8988T (cell line): ENCODE measurements around the gene MIER3.

Source experiments
- DNase-seq: peaks from one replicate; pipeline ENCODE4 v3.0.0; 2011

MIER3 gene

DNA sequence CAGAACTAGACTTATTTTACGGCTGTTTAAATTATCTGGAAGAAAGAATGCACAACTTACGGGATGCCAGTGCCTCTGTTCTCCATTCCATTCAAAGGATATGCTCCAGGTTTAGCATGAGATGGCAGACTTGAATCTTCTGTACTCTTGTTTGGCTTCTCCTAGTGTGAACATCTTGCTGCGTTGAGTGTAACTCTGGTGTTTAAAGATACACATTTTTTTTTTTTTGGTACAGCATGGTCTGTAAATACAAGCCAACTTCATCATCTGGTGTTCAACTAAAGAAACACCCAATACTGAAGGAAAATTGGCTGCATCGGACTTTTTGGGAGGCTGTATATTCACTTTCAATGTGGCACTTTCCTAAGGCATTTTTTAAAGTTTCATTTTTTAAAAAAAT is 7.4 kb upstream of the MIER3 start:
- no peak for DNase-seq

DNA sequence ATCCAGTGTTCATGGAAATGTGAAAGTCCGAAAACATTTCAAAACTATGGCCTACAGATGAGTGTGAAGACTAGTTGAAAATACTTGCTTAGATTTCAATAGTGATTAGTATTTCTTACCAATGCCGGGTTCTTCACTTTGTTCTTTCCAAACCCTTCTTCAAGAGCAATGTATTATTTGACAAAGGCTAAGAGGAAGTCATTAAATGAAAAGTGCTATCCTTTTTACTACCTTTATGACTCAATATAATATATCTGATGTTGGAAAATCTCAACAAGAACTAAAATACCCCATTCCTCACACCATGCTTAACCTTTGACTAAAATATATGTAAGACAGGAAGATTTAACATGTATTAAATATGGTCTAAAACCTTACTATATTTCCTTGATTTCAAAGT is 6.7 kb upstream of the MIER3 start:
- no peak for DNase-seq

GRCh38 chr5:56954262-56954661 is 2.3 kb upstream of the MIER3 start:
- DNase-seq, result no peak

DNA sequence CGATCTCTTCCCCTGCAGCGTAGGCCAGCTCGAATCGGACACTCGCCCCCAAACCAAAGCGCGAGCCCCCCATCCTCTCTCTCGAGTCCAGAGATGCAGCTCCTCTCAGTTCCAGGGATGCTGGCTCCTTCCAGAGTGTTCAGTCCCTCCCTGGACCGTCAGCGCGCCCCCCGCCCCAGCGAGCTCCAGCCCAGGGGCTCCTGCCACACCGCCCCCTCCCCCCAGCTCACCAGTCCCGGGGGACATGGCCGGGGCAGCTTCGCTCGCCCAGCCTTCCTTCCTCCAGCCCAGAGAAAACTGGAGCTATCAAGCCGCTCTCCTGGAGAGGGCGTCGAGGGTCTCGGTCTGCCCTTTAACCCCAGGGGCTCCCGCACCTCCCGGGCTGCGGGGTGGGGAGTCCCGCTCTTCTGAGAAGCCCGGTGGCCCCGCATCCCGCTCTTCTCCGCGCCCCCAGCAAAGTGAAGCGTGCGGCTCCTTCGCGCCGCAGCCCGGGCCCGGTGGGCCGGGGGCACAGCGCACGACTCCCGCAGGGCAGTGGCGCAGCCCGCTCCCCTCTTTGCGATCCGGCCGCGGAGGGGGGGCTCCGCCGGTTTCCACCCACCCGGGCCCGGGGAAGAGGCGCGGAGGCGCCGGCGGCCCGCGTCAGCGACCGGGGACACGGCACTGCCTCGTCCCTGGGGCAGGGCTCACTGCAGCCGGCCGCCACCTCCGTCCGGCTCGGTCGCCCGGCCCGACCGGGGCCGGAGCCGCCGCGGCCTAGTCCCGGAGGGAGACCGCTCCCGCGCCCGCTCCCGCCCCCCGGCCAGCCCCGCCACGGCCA is 587 bp downstream of the MIER3 start:
- DNase-seq, result peak; percentile 39

DNA sequence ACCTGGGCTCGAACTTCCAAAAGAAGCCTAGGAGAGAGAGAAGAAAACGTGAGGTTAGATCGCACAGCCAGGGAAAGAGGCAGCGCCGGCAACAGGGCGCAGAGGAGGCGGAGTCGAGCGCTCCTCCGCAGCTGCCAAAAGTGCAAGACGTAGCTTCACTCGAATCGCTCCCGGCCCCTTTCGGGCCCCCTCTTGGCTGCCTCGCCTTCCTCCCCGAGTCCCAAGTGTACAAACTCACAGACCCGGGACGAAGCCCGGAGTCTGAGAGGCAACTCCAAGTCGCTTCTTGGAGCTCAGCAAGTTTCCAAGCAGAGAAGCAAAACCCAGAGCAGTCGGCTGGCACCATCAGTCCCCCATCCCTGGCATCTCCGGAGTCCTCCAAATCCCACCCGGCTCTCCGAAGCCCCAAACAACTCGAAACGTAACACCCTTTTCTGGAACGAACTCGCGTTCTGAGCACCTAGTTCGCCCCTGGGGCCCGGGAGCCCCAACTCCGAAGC is 1.2 kb downstream of the MIER3 start:
- peak; percentile 55 for DNase-seq

- no peak for DNase-seq
Measured at GRCh38 chr5:56947052-56947451, 4.9 kb downstream of the MIER3 start.

GRCh38 chr5:56941981-56942380 is 9.9 kb downstream of the MIER3 start:
- DNase-seq, result no peak

GRCh38 chr5:56938858-56939257 is 13.1 kb downstream of the MIER3 start:
- no peak for DNase-seq

DNA sequence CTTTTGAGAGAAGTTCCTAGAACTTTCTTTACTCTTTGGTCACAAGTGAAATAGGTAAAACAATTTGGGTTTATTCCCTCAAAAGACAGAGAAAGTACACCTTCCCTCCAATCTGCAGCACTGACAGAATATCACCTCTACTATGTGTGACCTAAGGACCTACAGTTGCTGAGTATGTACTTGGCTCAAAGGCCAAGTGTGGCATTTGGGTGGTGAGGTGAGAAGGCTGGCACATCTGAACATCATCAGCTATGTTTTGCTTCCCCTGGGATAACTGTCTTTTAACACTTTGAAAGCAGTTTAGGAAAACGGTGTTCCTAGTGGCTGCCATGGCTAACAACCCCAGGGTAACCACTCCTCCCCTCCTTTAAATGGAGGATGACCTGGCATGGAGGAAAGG is 17.6 kb downstream of the MIER3 start:
- DNase-seq, result no peak

GRCh38 chr5:56922922-56923321 is 29.0 kb downstream of the MIER3 start:
- DNase-seq, result no peak

DNA sequence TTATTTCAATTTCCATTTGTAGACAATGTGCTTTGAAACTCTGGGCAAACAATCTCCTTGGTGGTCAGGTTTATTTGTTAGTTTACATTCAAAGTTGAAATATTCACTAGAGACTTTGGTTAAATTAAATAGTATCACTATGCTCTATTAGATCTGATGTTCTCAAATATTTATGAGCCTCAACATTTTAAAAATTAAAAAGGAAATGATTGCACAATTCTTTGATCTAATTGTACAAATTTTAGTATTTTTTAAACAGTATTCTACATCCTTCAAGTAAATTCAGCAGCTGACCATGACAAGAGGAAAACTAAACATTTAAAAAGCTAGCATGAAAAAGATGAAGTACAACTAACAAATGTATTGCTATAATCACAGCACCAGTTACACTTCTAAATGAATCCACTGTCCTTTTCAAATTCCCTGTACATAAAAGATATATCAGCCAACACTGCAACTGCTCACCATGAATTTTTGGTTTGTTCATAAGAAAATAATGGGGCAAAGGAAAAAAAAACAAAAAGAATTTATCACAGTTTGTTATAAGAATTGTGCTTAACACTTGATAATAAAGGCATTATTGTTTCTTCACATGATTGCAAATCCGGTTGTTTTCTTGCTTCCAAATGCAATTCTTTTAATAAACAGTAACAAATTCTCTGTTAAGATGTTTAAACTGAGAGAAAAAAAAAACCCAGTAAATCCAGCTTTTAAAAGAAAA is 31.8 kb downstream of the MIER3 start:
- DNase-seq, result no peak

- DNase-seq, result no peak
Measured at GRCh38 chr5:56918054-56918453, 33.9 kb downstream of the MIER3 start.

DNA sequence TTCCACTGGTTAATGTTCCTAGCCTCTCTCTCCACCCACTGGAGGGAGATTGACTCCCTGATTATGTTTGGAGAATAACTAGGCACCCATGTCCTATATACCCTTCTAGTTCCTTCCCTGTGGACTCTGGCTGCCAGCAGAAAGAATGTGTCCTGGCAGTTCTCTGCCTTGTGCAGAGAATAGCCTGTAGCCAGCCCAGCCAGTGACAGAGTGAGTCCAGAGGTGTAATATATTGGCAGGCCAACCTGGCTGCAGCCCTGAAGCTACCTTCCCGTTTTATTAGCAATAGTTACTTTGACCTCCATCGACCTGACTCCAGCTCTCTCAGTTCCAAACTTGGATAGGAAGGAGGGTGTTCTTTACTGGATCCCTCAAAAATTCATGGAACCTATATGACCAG is 34.4 kb downstream of the MIER3 start:
- no peak for DNase-seq

DNA sequence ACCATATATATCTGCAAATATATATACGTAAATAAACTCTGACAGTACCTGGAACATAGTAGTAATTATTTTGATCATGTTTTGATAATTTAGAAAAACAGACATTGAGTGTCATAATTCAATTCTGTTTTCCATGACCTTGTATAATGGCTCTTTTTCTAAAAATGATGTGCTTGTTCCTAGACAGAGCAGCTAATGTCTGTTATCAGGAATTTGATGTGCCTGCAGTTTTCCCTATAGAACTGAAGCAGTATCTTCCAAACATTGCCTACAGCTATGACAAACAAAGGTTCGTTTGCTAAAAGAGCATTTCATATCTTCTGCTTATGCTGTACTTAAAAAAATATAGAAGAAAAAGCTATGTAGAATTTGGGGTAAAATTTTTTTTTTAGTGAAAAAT is 37.2 kb downstream of the MIER3 start:
- no peak for DNase-seq

DNA sequence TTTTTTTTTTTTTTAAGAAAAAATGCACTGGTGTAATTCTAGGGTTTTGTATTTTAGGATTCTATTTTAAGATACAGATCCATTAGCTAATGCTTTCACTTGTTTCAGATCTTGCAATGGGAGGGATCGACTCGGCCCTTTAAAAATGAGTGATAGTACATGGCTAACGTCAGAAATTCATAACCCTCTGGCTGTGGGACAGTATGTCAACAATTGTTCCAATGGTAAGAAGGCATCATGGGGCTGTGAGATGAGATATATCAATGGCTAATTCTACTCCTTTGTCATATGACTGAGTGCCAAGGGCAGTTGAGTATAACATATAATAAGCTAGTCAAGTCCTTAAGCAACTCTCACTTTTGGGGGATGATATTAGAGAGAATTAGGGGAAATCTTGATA is 38.2 kb downstream of the MIER3 start:
- DNase-seq, result no peak

DNA sequence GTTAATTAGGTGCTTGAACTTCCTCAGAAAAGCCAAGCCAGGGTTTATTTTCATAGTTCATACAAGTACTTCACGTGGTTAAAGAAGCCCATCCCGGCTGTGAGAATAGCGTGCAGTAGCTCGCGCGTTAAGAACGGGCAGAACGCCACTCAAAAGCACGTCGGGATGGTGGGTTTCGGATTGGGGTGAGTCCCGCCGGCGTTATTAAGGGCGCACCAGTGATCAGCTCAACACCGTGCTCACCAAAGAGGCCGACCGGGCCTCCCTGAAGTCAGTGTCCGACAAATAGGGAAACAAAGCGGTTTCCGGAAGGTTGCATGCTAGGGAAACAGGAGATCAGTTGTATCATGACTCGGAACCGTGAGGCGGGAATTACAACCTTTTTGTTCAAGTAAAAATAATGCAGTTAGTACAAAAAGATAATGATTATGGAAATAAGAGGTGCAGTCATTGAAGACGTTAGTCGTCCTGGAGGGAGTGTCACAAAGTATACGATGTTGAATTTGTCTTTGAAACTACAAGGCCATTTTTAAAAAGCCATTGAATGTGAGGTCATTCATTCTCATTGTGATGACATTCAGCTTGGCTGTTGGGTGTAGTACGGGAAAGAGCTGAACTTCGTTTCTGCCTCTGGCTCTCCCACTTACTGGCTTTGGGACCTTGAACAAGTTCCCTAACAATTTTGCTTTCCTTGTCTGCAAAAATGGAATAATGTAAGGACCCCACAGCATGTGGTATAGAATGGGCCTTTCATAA is 41.5 kb downstream of the MIER3 start:
- DNase-seq, result no peak

DNA sequence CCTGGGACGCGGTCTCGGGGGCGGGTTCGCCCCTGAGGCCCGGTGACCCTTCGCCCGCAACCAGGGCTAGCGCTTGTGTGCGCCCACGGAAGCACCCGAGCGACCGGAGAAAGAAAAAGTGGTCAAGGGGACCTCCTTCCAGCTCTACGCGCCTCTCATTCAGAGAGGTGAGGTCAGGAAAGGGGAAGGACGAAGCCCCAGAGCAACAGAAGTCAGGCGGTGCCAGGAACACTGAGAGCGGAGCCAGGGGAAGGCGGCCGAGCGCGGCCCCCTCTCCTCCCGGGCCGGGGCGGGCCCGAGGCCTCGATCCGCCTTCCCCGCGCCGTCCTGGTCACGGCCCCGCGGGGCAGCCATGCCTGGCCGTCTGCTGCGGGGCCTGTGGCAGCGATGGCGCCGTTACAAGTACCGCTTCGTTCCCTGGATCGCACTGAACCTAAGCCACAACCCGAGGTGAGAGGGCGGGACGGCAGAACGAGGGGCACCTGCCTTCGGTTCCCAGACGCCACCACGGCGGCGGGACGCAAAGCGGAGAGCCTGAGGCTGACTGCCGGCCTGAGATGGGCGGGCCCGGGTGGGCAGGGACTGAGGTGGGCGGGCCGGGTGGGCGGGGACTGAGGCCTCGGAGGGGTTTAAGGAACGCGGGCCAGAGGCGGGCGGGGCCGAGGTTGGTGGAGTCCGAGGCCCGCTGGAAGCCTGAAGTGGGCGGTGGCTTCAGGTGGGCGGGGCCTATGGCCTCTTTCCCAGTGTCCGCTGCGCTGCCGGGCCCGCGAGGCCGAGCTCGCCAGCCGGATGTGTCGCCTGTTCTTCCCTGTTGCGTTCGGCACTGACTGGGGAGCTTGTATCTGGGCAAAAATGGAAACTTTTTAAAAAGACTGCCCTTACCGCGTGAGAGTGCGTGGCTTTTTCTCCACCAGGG is 42.4 kb downstream of the MIER3 start, which contains the start of gene SETD9:
Gene SETD9 (plus strand): TSS at position 303 of the 916 bp plus-strand sequence. CDS start 50 bp downstream, at position 353.
- DNase-seq, result peak; percentile 76

DNA sequence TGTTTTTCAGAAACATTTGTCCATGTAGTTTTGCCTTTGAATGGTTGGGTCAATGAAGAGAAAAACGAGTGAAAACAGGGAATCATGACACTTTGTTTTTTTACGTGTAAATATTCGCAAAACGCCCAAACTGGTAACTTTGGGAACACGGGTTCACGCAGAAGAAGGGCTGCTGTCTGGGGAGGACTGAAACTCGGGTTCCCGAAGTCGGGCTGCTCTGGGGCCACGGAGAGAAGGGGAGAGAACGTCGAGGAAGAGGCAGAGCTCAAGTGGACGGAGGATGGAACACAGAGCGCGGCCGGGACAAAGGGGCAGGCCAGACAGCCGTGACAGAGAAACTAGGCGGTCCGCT is 43.0 kb downstream of the MIER3 start:
- DNase-seq, result no peak

- DNase-seq, result no peak
Measured at GRCh38 chr5:56900858-56901578, 50.9 kb downstream of the MIER3 start.

DNA sequence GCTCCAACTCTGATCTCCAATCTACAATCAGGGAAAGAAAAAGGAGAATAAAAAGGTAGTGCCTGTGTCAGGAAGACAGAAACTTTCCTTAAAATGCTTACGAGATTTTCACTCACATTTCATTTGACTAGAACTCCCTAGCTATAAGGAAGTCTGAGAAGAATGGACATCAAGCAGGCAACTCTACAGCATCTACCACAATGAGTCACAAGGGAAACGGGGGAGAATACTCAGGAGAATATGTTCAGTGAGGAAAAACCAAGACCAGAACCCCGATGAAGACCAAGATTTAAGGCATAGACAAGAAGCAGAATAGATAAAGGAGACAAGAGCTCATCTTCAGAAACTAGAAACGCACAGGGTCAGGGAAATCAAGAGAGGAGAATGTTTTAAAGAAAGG is 51.5 kb downstream of the MIER3 start:
- no peak for DNase-seq

GRCh38 chr5:56898213-56898612 is 53.7 kb downstream of the MIER3 start:
- no peak for DNase-seq

DNA sequence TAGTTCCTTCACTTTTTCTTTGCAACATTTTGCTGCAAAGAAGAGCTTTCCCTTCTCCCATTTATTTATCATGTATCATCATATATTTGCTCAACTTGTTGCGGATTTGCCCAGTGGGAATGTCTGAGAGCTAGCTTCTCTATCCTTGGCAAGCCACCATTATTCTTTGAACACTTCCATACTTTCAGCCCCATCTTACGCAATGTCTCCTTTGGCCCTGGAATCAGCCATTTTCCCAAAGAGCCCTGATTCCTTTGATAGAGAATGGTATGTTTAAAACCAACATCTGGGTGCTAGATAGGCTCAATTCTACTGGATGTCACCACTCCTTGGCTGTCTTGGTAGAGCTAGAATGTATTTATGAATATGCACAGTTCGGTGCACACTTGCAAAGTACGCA is 55.2 kb downstream of the MIER3 start:
- no peak for DNase-seq
